T-cell (primary cell): ENCODE measurements around the gene NDC1. TPM values are rescaled to one million over a fixed set of nuclear protein-coding genes. Genes with fewer than 3 reads are reported as not detected.
"Not testable (repeated sequence)": the region's sequence is repeated elsewhere in the genome, so short reads cannot be mapped to it uniquely, and the experiment has no call there.

Experiments
- ATAC-seq, 4 experiments: fragments of 200-7000 bp in 3 of 4; fragments of 150-1000 bp in 1 of 4; cut with Tn5 transposase; replicated peaks in 1 of 4; 1 replicate in 3 of 4; 2 replicates in 1 of 4; pipeline ENCODE4 v1.10.0; 2021; ENCODE audit warnings: moderate library complexity in 3 of 4, mild to moderate bottlenecking in 2 of 4, moderate number of reproducible peaks in 1 of 4
- CTCF ChIA-PET, 2 donors: fragments of 300-600 bp; sonication (Branson Sonifier 250); formaldehyde crosslinking; loops; one replicate each; lab custom pipeline; 2022; ENCODE audit warnings: antibody characterized with exemption in 2 of 2; lab: Charles Lee
- POLR2A ChIA-PET, 2 donors: fragments of 300-600 bp; sonication (Branson Sonifier 250); formaldehyde crosslinking; loops; one replicate each; lab custom pipeline; 2022; ENCODE audit warnings: antibody characterized with exemption in 2 of 2; lab: Charles Lee
- DNase-seq, 35 experiments: peaks; one replicate each; pipeline versions ENCODE4 v3.0.0 to v3.0.0-alpha.2; 2013 to 2023
- H3K27ac ChIP-seq: one replicate; pipeline ENCODE4 v1.5.1; 2013; ENCODE audit warnings: low read length
- H3K27me3 ChIP-seq, 2 experiments: replicated peaks in 1 of 2; 1 replicate in 1 of 2; 2 replicates in 1 of 2; pipeline versions ENCODE4 v1.6.1 to v1.7.0; 2013; ENCODE audit warnings: low read length in 1 of 2, mixed read lengths in 1 of 2; ENCODE audit not compliant: control insufficient read depth in 2 of 2, insufficient read depth in 2 of 2; ENCODE audit errors: extremely low read depth in 1 of 2
- H3K36me3 ChIP-seq, 2 donors: 1 replicate in 1 of 2; 2 replicates in 1 of 2; pipeline versions ENCODE4 v1.6.1 to v1.7.0; 2013; ENCODE audit warnings: low read length in 1 of 2; ENCODE audit not compliant: control insufficient read depth in 2 of 2, insufficient read depth in 1 of 2; ENCODE audit errors: extremely low read depth in 1 of 2
- H3K4me1 ChIP-seq, 2 experiments: 1 replicate in 1 of 2; 2 replicates in 1 of 2; pipeline versions ENCODE4 v1.6.1 to v1.7.0; 2013; ENCODE audit warnings: low read length in 2 of 2, mixed read lengths in 1 of 2; ENCODE audit not compliant: insufficient read depth in 2 of 2, control insufficient read depth in 1 of 2; ENCODE audit errors: extremely low read depth in 1 of 2
- H3K4me3 ChIP-seq, 2 donors: 1 replicate in 1 of 2; 2 replicates in 1 of 2; pipeline versions ENCODE4 v1.5.1 to v1.7.0; 2013; ENCODE audit warnings: mild to moderate bottlenecking in 2 of 2, low read length in 1 of 2, moderate library complexity in 1 of 2; ENCODE audit not compliant: control insufficient read depth in 1 of 2; ENCODE audit errors: extremely low read depth in 1 of 2
- H3K9me3 ChIP-seq: 2 replicates; pipeline ENCODE4 v1.7.0; 2013
- H3K27ac Mint-ChIP-seq, 2 donors: one replicate each; pipeline ENCODE4 v1.8.0; 2020 to 2021; ENCODE audit warnings: mild to moderate bottlenecking in 2 of 2, mixed read lengths in 2 of 2
- H3K27me3 Mint-ChIP-seq, 2 donors: one replicate each; pipeline ENCODE4 v1.8.0; 2021 to 2022; ENCODE audit warnings: mixed read lengths in 2 of 2
- H3K36me3 Mint-ChIP-seq: one replicate; pipeline ENCODE4 v1.8.0; 2021; ENCODE audit warnings: mixed read lengths
- H3K4me1 Mint-ChIP-seq, 3 donors: one replicate each; pipeline ENCODE4 v1.8.0; 2020 to 2022; ENCODE audit warnings: mixed read lengths in 3 of 3, mild to moderate bottlenecking in 1 of 3
- H3K4me3 Mint-ChIP-seq, 3 donors: one replicate each; pipeline ENCODE4 v1.8.0; 2020 to 2022; ENCODE audit warnings: mild to moderate bottlenecking in 3 of 3, mixed read lengths in 3 of 3, moderate library complexity in 3 of 3
- H3K9me3 Mint-ChIP-seq, 3 donors: one replicate each; pipeline ENCODE4 v1.8.0; 2020 to 2022; ENCODE audit warnings: mixed read lengths in 3 of 3
- WGBS: methylation state at CpG from one replicate; pipeline ENCODE4 v1.1.5; 2013; ENCODE audit warnings: missing lambda C conversion rate; ENCODE audit not compliant: insufficient coverage; 5-methylcytosine and 5-hydroxymethylcytosine counted together
- total RNA-seq, 35 experiments: library from RNA in 6 of 35; stranded (reverse) in 6 of 35; fragments of 120-200 nt in 1 of 35; gene quantifications; one replicate each; pipeline versions ENCODE4 v1.2.1 to v1.2.4 and lab custom pipeline; 2013 to 2026

Gene NDC1
- total RNA-seq (10 to 100 TPM in 4 of 5 donors, 1 to 10 TPM in 1; 5.6 to 13.3 (median 12.2) TPM), total RNA-seq (lab: John Stamatoyannopoulos, UW) (14.9 to 156 (median 36.4) reads per million in 29 experiments)
- total RNA-seq (2013): 12.6 TPM

GRCh38 chr1:53837924-53838653 lies at the start of gene NDC1:
TSS of gene NDC1 (minus strand) at chr1:53838296. CDS start at chr1:53838261, 35 bp downstream.
- peaks cover 22 to 30% (median 30%) of the 10 kb centered on the region in 3 donors for H3K4me1 Mint-ChIP-seq
- Histone ChIP-seq H3K27me3 (peaks cover 0 to 4% of the 10 kb centered on the region in 2 experiments), H3K36me3 (no peaks in the 10 kb centered on the region), H3K27ac (peak within 1 kb of the TSS; percentile 88), H3K4me3 (peak within 1 kb of the TSS; percentile 59 to 68), H3K9me3 (no peaks in the 10 kb centered on the region), H3K4me1 (peaks cover 5 to 14% of the 10 kb centered on the region in 2 experiments)
- ChIA-PET CTCF (interaction anchor here (0.7 to 2.9 kb wide), 2 partner anchors 108 to 230 kb away, joined by 3 to 12 read pairs; partner anchors contain the start of genes IFT25 (in 1 of the 2) and LRRC42 (in 1 of the 2)), POLR2A (no interaction called here)
- H3K27ac Mint-ChIP-seq: peak within 1 kb of the TSS; percentile 99 to 100
- peaks cover 7% of the 10 kb centered on the region for H3K36me3 Mint-ChIP-seq
- under 1% methylated on average over 56 of the region's 59 CpGs for WGBS
- peak within 1 kb of the TSS; percentile 87 to 99 (median 97) for H3K4me3 Mint-ChIP-seq
- peak; percentile 78 to 95 (median 87) for DNase-seq
- peak; percentile 89 to 94 (median 93) for ATAC-seq
- H3K9me3 Mint-ChIP-seq: peaks cover 0 to 6% (median 0%) of the 10 kb centered on the region in 3 donors
- H3K27me3 Mint-ChIP-seq: peaks cover 0 to 2% of the 10 kb centered on the region in 2 donors

GRCh38 chr1:53883600-53883999 lies 45.5 kb upstream of the NDC1 start:
- WGBS: 98% methylated on average over 5 of the region's 6 CpGs
- H3K4me3 Mint-ChIP-seq: not testable (repeated sequence)

GRCh38 chr1:53881853-53882252 lies 43.8 kb upstream of the NDC1 start:
- Mint-ChIP-seq H3K36me3 (peaks cover 70% of the 10 kb centered on the region), H3K4me1 (peaks cover 25 to 31% (median 30%) of the 10 kb centered on the region in 3 donors)
- H3K4me3 ChIP-seq, H3K27ac ChIP-seq, H3K27me3 Mint-ChIP-seq, H3K4me3 Mint-ChIP-seq, H3K4me1 ChIP-seq, H3K27ac Mint-ChIP-seq, H3K27me3 ChIP-seq, ATAC-seq, DNase-seq, POLR2A ChIA-PET, H3K9me3 ChIP-seq, H3K9me3 Mint-ChIP-seq: not testable (repeated sequence)
- peaks cover 8 to 43% of the 10 kb centered on the region in 2 donors for H3K36me3 ChIP-seq
- CTCF ChIA-PET: interaction anchor here in 1 of 2 donors (0.7 to 1.5 kb wide), 3 partner anchors 11 to 78 kb away, joined by 3 to 4 read pairs (median 4); no protein-coding TSS in a partner anchor
- no CpG with 5 or more reads among the region's 2 CpGs for WGBS

More at GRCh38 chr1:53883600-53883999, 45.5 kb upstream of the NDC1 start:
- H3K27ac ChIP-seq, H3K4me1 ChIP-seq, POLR2A ChIA-PET, H3K27me3 Mint-ChIP-seq, H3K4me3 ChIP-seq, H3K9me3 ChIP-seq, ATAC-seq, H3K9me3 Mint-ChIP-seq, H3K27ac Mint-ChIP-seq, CTCF ChIA-PET, H3K27me3 ChIP-seq, DNase-seq: not testable (repeated sequence)
- Mint-ChIP-seq H3K36me3 (peaks cover 59% of the 10 kb centered on the region), H3K4me1 (peaks cover 40 to 44% (median 43%) of the 10 kb centered on the region in 3 donors)
- H3K36me3 ChIP-seq: peaks cover 8 to 29% of the 10 kb centered on the region in 2 donors

GRCh38 chr1:53878492-53879105 lies 40.5 kb upstream of the NDC1 start:
- DNase-seq: peak in 1 of 35 experiments; percentile 44
- Histone ChIP-seq H3K27me3 (no peaks in the 10 kb centered on the region), H3K36me3 (peaks cover 8 to 53% of the 10 kb centered on the region in 2 donors), H3K27ac (no peak overlapping the region), H3K4me1 (no peaks in the 10 kb centered on the region), H3K4me3 (no peak overlapping the region), H3K9me3 (no peaks in the 10 kb centered on the region)
- POLR2A ChIA-PET: no interaction called here
- ATAC-seq: no peak
- peaks cover 77% of the 10 kb centered on the region for H3K36me3 Mint-ChIP-seq
- no peaks in the 10 kb centered on the region for H3K27me3 Mint-ChIP-seq
- peaks cover 10 to 13% (median 11%) of the 10 kb centered on the region in 3 donors for H3K4me1 Mint-ChIP-seq
- H3K9me3 Mint-ChIP-seq: peaks cover 0 to 5% (median 3%) of the 10 kb centered on the region in 3 donors
- no peak overlapping the region for H3K4me3 Mint-ChIP-seq
- CTCF ChIA-PET: interaction anchor here (0.5 to 2.0 kb wide), 7 partner anchors 67 to 1118 kb away, joined by 4 to 10 read pairs (median 5); partner anchors contain the start of gene IFT25 (in 1 of the 2)
- no peak overlapping the region for H3K27ac Mint-ChIP-seq
- WGBS: 80% methylated on average over 1 of the region's 5 CpGs

- ATAC-seq, H3K9me3 Mint-ChIP-seq, H3K4me3 Mint-ChIP-seq, H3K27ac ChIP-seq, H3K9me3 ChIP-seq, H3K4me1 Mint-ChIP-seq, H3K27me3 ChIP-seq, H3K27me3 Mint-ChIP-seq, H3K4me1 ChIP-seq, DNase-seq, H3K4me3 ChIP-seq, H3K27ac Mint-ChIP-seq: not testable (repeated sequence)
- WGBS: 100% methylated on average over 1 of the region's 2 CpGs
- H3K36me3 Mint-ChIP-seq: peaks cover 65% of the 10 kb centered on the region
- CTCF ChIA-PET: interaction anchor here (0.6 to 1.1 kb wide), 3 partner anchors 72 to 484 kb away, joined by 3 to 6 read pairs (median 3); no protein-coding TSS in a partner anchor
- POLR2A ChIA-PET: interaction anchor here in 1 of 2 donors (0.6 kb wide), 1 partner anchor 79 kb away, joined by 3 read pairs; no protein-coding TSS in a partner anchor
- H3K36me3 ChIP-seq: peaks cover 6 to 70% of the 10 kb centered on the region in 2 donors
Measured at GRCh38 chr1:53875150-53875549, 37.1 kb upstream of the NDC1 start.
